OCI-LY1 (cell line): ENCODE data around the gene SNX8.
"Not testable (repeated sequence)": the region's sequence is repeated elsewhere in the genome, so short reads cannot be mapped to it uniquely, and the experiment has no call there.

Source experiments
- CTCF ChIP-seq: fragments of 200-600 bp; sonication (generic), shearing (Covaris generic); IDR thresholded peaks from 2 replicates; pipeline ENCODE4 v1.5.1; 2017; ENCODE audit warnings: mild to moderate bottlenecking, antibody characterized with exemption, low read length, moderate library complexity, mixed read lengths
- EZH2 ChIP-seq: fragments of 200-600 bp; sonication (generic), shearing (Covaris generic); IDR thresholded peaks from 2 replicates; pipeline ENCODE4 v1.8.0; 2017; ENCODE audit warnings: borderline replicate concordance, mixed run types, mild to moderate bottlenecking, antibody characterized with exemption, low read length, moderate library complexity, mixed read lengths

- TF ChIP-seq CTCF, EZH2: not testable (repeated sequence)
Observed at GRCh38 chr7:2347351-2348063, 33.3 kb upstream of the SNX8 start.
